WTC11 (cell line): ENCODE measurements around the gene CRBN. TPM values are rescaled to one million over a fixed set of nuclear protein-coding genes. Genes with fewer than 3 reads are reported as not detected.

Experiments
- ATAC-seq: fragments of 200-7000 bp; cut with Tn5 transposase; 2 replicates; pipeline ENCODE4 v1.10.0; 2021; ENCODE audit warnings: mild to moderate bottlenecking, moderate library complexity
- CTCF ChIA-PET: fragments of 300-600 bp; sonication (Branson Sonifier 250); formaldehyde crosslinking; loops from one replicate; lab custom pipeline; 2021; ENCODE audit warnings: antibody characterized with exemption; lab: Charles Lee
- POLR2A ChIA-PET: fragments of 350-600 bp; sonication (Branson Sonifier 250); formaldehyde crosslinking; loops from one replicate; lab custom pipeline; 2021; ENCODE audit warnings: antibody characterized with exemption; lab: Charles Lee
- DNase-seq: peaks from one replicate; pipeline ENCODE4 v3.0.0; 2021; ENCODE audit warnings: low spot score
- H3K27ac Mint-ChIP-seq: 2 replicates; pipeline ENCODE4 v1.8.0; 2021; ENCODE audit warnings: mixed read lengths
- H3K27me3 Mint-ChIP-seq: 2 replicates; pipeline ENCODE4 v1.8.0; 2021; ENCODE audit warnings: low read depth, mild to moderate bottlenecking, moderate library complexity, mixed read lengths
- H3K36me3 Mint-ChIP-seq: 2 replicates; pipeline ENCODE4 v1.8.0; 2021; ENCODE audit warnings: mixed read lengths
- H3K4me1 Mint-ChIP-seq: 2 replicates; pipeline ENCODE4 v1.8.0; 2022; ENCODE audit warnings: mixed read lengths
- H3K4me3 Mint-ChIP-seq: 2 replicates; pipeline ENCODE4 v1.8.0; 2021; ENCODE audit warnings: mild to moderate bottlenecking, moderate library complexity, mixed read lengths
- H3K9me3 Mint-ChIP-seq: 2 replicates; pipeline ENCODE4 v1.8.0; 2021; ENCODE audit warnings: mixed read lengths
- CDX4 ChIP-seq: fragments of 250-450 bp; sonication (Bioruptor Pico); IDR thresholded peaks from 2 replicates; pipeline ENCODE4 v1.9.0; 2021; ENCODE audit warnings: moderate library complexity, mild to moderate bottlenecking, inconsistent platforms, borderline replicate concordance
- E2F4 ChIP-seq: sonication (generic); formaldehyde crosslinking; IDR thresholded peaks from 2 replicates; pipeline ENCODE4 v1.8.1; 2022; ENCODE audit warnings: low read depth, mild to moderate bottlenecking, moderate library complexity, missing genetic modification reagents, borderline replicate concordance
- FOXP1 ChIP-seq: sonication (generic); formaldehyde crosslinking; IDR thresholded peaks from 2 replicates; pipeline ENCODE4 v1.8.0; 2022; ENCODE audit warnings: missing genetic modification reagents, mild to moderate bottlenecking, moderate library complexity, borderline replicate concordance
- FOXP4 ChIP-seq: sonication (generic); formaldehyde crosslinking; IDR thresholded peaks from 2 replicates; pipeline ENCODE4 v1.8.0; 2022; ENCODE audit warnings: mild to moderate bottlenecking, missing genetic modification reagents
- GTF2I ChIP-seq: fragments of 250-450 bp; sonication (Bioruptor Pico); conservative IDR thresholded peaks from 2 replicates; pipeline ENCODE4 v1.4.0; 2021; ENCODE audit warnings: mild to moderate bottlenecking
- JUN ChIP-seq: sonication (generic); formaldehyde crosslinking; IDR thresholded peaks from 2 replicates; pipeline ENCODE4 v1.8.0; 2023; ENCODE audit warnings: mild to moderate bottlenecking, missing genetic modification reagents
- PRRX2 ChIP-seq: fragments of 250-450 bp; sonication (Bioruptor Pico); IDR thresholded peaks from 2 replicates; pipeline ENCODE4 v1.8.0; 2021; ENCODE audit warnings: mild to moderate bottlenecking
- TEAD4 ChIP-seq: sonication (generic); formaldehyde crosslinking; IDR thresholded peaks from 2 replicates; pipeline ENCODE4 v1.8.0; 2022; ENCODE audit warnings: mild to moderate bottlenecking, missing genetic modification reagents
- ZNF425 ChIP-seq: fragments of 250-450 bp; sonication (Bioruptor Pico); conservative IDR thresholded peaks from 2 replicates; pipeline ENCODE4 v1.9.0; 2021; ENCODE audit warnings: mild to moderate bottlenecking
- ZNF532 ChIP-seq: fragments of 250-450 bp; sonication (Bioruptor Pico); IDR thresholded peaks from 2 replicates; pipeline ENCODE4 v1.9.0; 2021; ENCODE audit warnings: mild to moderate bottlenecking, borderline replicate concordance
- ZSCAN18 ChIP-seq: fragments of 250-450 bp; sonication (Bioruptor Pico); IDR thresholded peaks from 2 replicates; pipeline ENCODE4 v2.1.2; 2022; ENCODE audit warnings: mild to moderate bottlenecking, moderate library complexity
- total RNA-seq: library from RNA; stranded (reverse); gene quantifications from 3 replicates; pipeline ENCODE4 v1.2.3, GENCODE V29; 2021
- TF ChIP-seq, protein P1 (sequence below): sonication (generic); formaldehyde crosslinking; IDR thresholded peaks from 2 replicates; pipeline ENCODE4 v1.8.1; 2023; ENCODE audit warnings: mild to moderate bottlenecking, missing genetic modification reagents, borderline replicate concordance
- TF ChIP-seq, protein P2 (sequence below): fragments of 250-450 bp; sonication (Bioruptor Pico); IDR thresholded peaks from 2 replicates; pipeline ENCODE4 v1.9.0; 2021; ENCODE audit warnings: mild to moderate bottlenecking
- TF ChIP-seq, protein P3 (sequence below): fragments of 250-450 bp; sonication (Bioruptor Pico); IDR thresholded peaks from 2 replicates; pipeline ENCODE4 v1.8.0; 2021; ENCODE audit warnings: mild to moderate bottlenecking
- TF ChIP-seq, protein P4 (sequence below): sonication (generic); formaldehyde crosslinking; IDR thresholded peaks from 2 replicates; pipeline ENCODE4 v1.8.0; 2022; ENCODE audit warnings: mild to moderate bottlenecking, missing genetic modification reagents

CRBN gene
- total RNA-seq, 1 experiment from 2014 or later, result 24.4 TPM

DNA sequence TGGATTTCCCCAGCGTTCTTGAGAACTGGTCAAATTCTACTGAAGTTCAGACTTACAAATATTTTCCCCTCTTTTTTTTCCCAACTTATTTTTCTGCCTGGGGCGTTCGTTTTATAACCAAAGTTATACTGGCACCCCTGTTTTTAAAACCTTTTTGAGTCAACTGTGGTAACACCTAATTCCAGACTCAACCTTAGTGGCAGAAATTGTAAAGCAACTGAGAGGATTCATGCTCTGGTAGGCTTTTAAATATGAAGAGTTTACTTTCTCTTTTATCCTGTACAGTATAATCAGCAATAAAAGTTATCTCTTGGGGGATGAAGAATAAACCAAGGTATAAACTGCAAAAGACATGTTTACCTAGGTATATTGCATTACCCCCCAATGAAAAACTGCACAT is 71.6 kb downstream of the CRBN start:
- Mint-ChIP-seq H3K27ac (no peak overlapping the region), H3K9me3 (peaks cover 52% of the 10 kb centered on the region), H3K4me1 (peaks cover 6% of the 10 kb centered on the region; the same call in 1 of the 2 replicates), H3K27me3 (no peaks in the 10 kb centered on the region; the same call in 1 of the 2 replicates), H3K4me3 (no peak overlapping the region), H3K36me3 (peaks cover 25% of the 10 kb centered on the region)
- POLR2A ChIA-PET, result no interaction called here
- TF ChIP-seq FOXP4 (CRISPR knock-in tag), result no peak
- DNase-seq (no peak), ATAC-seq (no peak)
- CTCF ChIA-PET, result no interaction called here

DNA sequence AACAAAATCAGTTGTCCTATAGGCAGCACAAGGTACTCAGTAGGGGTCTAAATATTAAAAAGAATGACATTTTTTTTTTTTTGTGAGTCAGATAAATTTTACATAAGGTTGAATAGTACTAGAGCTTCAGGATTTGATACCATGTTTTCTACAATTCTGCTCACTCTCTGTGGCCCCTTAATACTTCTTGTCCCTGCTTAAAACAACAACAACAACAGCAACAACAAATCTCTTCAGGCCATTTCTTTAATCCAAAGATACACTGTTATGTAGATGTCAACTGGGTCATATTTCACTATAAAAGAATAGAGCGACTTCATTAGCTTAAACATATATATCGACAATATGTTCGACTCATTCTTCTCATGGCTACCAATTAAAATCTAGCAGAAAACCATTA is 72.3 kb downstream of the CRBN start:
- no peak for DNase-seq
- Mint-ChIP-seq H3K4me3 (no peak overlapping the region), H3K36me3 (peaks cover 19% of the 10 kb centered on the region), H3K27ac (no peak overlapping the region), H3K27me3 (no peaks in the 10 kb centered on the region; the same call in 1 of the 2 replicates), H3K9me3 (peaks cover 51% of the 10 kb centered on the region), H3K4me1 (peaks cover 6% of the 10 kb centered on the region; the same call in 1 of the 2 replicates)
- ATAC-seq, result no peak
- ChIA-PET POLR2A (no interaction called here), CTCF (no interaction called here)
- TF ChIP-seq, protein P1, sequence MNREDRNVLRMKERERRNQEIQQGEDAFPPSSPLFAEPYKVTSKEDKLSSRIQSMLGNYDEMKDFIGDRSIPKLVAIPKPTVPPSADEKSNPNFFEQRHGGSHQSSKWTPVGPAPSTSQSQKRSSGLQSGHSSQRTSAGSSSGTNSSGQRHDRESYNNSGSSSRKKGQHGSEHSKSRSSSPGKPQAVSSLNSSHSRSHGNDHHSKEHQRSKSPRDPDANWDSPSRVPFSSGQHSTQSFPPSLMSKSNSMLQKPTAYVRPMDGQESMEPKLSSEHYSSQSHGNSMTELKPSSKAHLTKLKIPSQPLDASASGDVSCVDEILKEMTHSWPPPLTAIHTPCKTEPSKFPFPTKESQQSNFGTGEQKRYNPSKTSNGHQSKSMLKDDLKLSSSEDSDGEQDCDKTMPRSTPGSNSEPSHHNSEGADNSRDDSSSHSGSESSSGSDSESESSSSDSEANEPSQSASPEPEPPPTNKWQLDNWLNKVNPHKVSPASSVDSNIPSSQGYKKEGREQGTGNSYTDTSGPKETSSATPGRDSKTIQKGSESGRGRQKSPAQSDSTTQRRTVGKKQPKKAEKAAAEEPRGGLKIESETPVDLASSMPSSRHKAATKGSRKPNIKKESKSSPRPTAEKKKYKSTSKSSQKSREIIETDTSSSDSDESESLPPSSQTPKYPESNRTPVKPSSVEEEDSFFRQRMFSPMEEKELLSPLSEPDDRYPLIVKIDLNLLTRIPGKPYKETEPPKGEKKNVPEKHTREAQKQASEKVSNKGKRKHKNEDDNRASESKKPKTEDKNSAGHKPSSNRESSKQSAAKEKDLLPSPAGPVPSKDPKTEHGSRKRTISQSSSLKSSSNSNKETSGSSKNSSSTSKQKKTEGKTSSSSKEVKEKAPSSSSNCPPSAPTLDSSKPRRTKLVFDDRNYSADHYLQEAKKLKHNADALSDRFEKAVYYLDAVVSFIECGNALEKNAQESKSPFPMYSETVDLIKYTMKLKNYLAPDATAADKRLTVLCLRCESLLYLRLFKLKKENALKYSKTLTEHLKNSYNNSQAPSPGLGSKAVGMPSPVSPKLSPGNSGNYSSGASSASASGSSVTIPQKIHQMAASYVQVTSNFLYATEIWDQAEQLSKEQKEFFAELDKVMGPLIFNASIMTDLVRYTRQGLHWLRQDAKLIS (CRISPR knock-in tag), result no peak
- TF ChIP-seq JUN (CRISPR knock-in tag) (no peak), GTF2I (CRISPR knock-in tag) (no peak), ZNF425 (CRISPR knock-in tag) (no peak), ZSCAN18 (CRISPR knock-in tag) (no peak), FOXP1 (CRISPR knock-in tag) (no peak), PRRX2 (no peak), TEAD4 (no peak), CDX4 (CRISPR knock-in tag) (no peak), ZNF532 (CRISPR knock-in tag) (no peak), E2F4 (CRISPR knock-in tag) (no peak)
- TF ChIP-seq, protein P2, sequence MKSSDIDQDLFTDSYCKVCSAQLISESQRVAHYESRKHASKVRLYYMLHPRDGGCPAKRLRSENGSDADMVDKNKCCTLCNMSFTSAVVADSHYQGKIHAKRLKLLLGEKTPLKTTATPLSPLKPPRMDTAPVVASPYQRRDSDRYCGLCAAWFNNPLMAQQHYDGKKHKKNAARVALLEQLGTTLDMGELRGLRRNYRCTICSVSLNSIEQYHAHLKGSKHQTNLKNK, result no peak
- TF ChIP-seq, protein P3, sequence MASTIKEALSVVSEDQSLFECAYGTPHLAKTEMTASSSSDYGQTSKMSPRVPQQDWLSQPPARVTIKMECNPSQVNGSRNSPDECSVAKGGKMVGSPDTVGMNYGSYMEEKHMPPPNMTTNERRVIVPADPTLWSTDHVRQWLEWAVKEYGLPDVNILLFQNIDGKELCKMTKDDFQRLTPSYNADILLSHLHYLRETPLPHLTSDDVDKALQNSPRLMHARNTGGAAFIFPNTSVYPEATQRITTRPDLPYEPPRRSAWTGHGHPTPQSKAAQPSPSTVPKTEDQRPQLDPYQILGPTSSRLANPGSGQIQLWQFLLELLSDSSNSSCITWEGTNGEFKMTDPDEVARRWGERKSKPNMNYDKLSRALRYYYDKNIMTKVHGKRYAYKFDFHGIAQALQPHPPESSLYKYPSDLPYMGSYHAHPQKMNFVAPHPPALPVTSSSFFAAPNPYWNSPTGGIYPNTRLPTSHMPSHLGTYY (CRISPR knock-in tag), result no peak
- TF ChIP-seq, protein P4, sequence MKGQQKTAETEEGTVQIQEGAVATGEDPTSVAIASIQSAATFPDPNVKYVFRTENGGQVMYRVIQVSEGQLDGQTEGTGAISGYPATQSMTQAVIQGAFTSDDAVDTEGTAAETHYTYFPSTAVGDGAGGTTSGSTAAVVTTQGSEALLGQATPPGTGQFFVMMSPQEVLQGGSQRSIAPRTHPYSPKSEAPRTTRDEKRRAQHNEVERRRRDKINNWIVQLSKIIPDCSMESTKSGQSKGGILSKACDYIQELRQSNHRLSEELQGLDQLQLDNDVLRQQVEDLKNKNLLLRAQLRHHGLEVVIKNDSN, result no peak
